Osteoblast (primary cell): ENCODE measurements around the gene OSBP2. TPM values are rescaled to one million over a fixed set of nuclear protein-coding genes. Genes with fewer than 3 reads are reported as not detected.

Source experiments
- DNase-seq: peaks from one replicate; pipeline ENCODE4 v3.0.0; 2011; ENCODE audit warnings: low spot score, mixed read lengths; ENCODE audit not compliant: insufficient read length; ENCODE audit errors: missing footprints
- H2AFZ ChIP-seq: 2 replicates; pipeline ENCODE4 v1.6.0; 2011; ENCODE audit warnings: mild to moderate bottlenecking, low read length
- H3K27ac ChIP-seq: 2 replicates; pipeline ENCODE4 v1.5.1; 2011; ENCODE audit warnings: mild to moderate bottlenecking, low read depth, low read length, moderate library complexity
- H3K27me3 ChIP-seq: 2 replicates; pipeline ENCODE4 v1.6.0; 2012; ENCODE audit warnings: mild to moderate bottlenecking, control low read depth, inconsistent platforms, low read length, moderate library complexity; ENCODE audit not compliant: insufficient read depth
- H3K36me3 ChIP-seq: 2 replicates; pipeline ENCODE4 v1.5.1; 2011; ENCODE audit warnings: mild to moderate bottlenecking, low read length, control low read depth, moderate library complexity; ENCODE audit not compliant: insufficient read depth
- H3K4me1 ChIP-seq: 2 replicates; pipeline ENCODE4 v1.5.1; 2011; ENCODE audit warnings: mild to moderate bottlenecking, low read length, control low read depth, moderate library complexity; ENCODE audit not compliant: insufficient read depth
- H3K4me2 ChIP-seq: 2 replicates; pipeline ENCODE4 v1.6.0; 2011; ENCODE audit warnings: mild to moderate bottlenecking, low read length; ENCODE audit not compliant: insufficient read depth
- H3K4me3 ChIP-seq: fragments of 200-600 bp; sonication (generic); 3 replicates; pipeline ENCODE4 v1.5.1; 2012; ENCODE audit warnings: mild to moderate bottlenecking, low read length, inconsistent platforms; ENCODE audit not compliant: insufficient read depth
- H3K79me2 ChIP-seq: 2 replicates; pipeline ENCODE4 v1.6.0; 2012; ENCODE audit warnings: mild to moderate bottlenecking, low read length, control low read depth, inconsistent platforms; ENCODE audit not compliant: insufficient read depth
- H3K9me3 ChIP-seq: 2 replicates; pipeline ENCODE4 v1.5.1; 2011; ENCODE audit warnings: low read depth, low read length, control low read depth
- H4K20me1 ChIP-seq: 2 replicates; pipeline ENCODE4 v1.6.0; 2012; ENCODE audit warnings: mild to moderate bottlenecking, low read length, control low read depth; ENCODE audit not compliant: insufficient read depth
- CTCF ChIP-seq: IDR thresholded peaks from 2 replicates; pipeline ENCODE4 v1.5.1; 2011; ENCODE audit warnings: mild to moderate bottlenecking, low read depth, low read length, moderate library complexity; ENCODE audit errors: extremely low read depth
- total RNA-seq: library from RNA; depleted of rRNA; stranded (reverse); fragments of >200 nt; gene quantifications from 2 replicates; pipeline ENCODE4 v1.2.3, GENCODE V29; 2012

Gene OSBP2
- total RNA-seq, 1 donor: 4.3 TPM

- peak overlapping the region; percentile 64 for H3K27ac ChIP-seq
- DNase-seq: peak; percentile 94
- H3K36me3 ChIP-seq: peaks cover 3% of the 10 kb centered on the region
- H3K4me1 ChIP-seq: peaks cover 12% of the 10 kb centered on the region
- H4K20me1 ChIP-seq: no peaks in the 10 kb centered on the region
- peak overlapping the region; percentile 30 for H3K4me2 ChIP-seq
- peak; percentile 17 for TF ChIP-seq CTCF
- peak overlapping the region; percentile 38 for H2AFZ ChIP-seq
- no peaks in the 10 kb centered on the region for H3K27me3 ChIP-seq
- no peaks in the 10 kb centered on the region for H3K9me3 ChIP-seq
- peaks cover 27% of the 10 kb centered on the region for H3K79me2 ChIP-seq
- no peak overlapping the region for H3K4me3 ChIP-seq
These were observed 45.2 kb upstream of the OSBP2 start for GRCh38 chr22:30649430-30650007.

GRCh38 chr22:30650508-30651116, 44.1 kb upstream of the OSBP2 start:
- no peak for TF ChIP-seq CTCF
- no peak overlapping the region for H2AFZ ChIP-seq
- no peak for DNase-seq
- H3K9me3 ChIP-seq: no peaks in the 10 kb centered on the region
- no peak overlapping the region for H3K4me3 ChIP-seq
- peaks cover 3% of the 10 kb centered on the region for H3K36me3 ChIP-seq
- no peak overlapping the region for H3K4me2 ChIP-seq
- peaks cover 18% of the 10 kb centered on the region for H3K79me2 ChIP-seq
- H3K27ac ChIP-seq: no peak overlapping the region
- peaks cover 11% of the 10 kb centered on the region for H3K4me1 ChIP-seq
- no peaks in the 10 kb centered on the region for H4K20me1 ChIP-seq
- no peaks in the 10 kb centered on the region for H3K27me3 ChIP-seq

- Histone ChIP-seq H3K79me2 (no peaks in the 10 kb centered on the region), H3K4me2 (no peak overlapping the region), H4K20me1 (no peaks in the 10 kb centered on the region), H3K4me3 (no peak overlapping the region), H3K4me1 (peaks cover 11% of the 10 kb centered on the region), H2AFZ (no peak overlapping the region), H3K27ac (no peak overlapping the region), H3K9me3 (no peaks in the 10 kb centered on the region), H3K36me3 (no peaks in the 10 kb centered on the region), H3K27me3 (no peaks in the 10 kb centered on the region)
- no peak for DNase-seq
- TF ChIP-seq CTCF: no peak
These were observed 41.8 kb upstream of the OSBP2 start for GRCh38 chr22:30652852-30653251.

- H3K4me2 ChIP-seq: no peak overlapping the region
- no peak for DNase-seq
- no peak overlapping the region for H2AFZ ChIP-seq
- no peaks in the 10 kb centered on the region for H3K9me3 ChIP-seq
- H3K27me3 ChIP-seq: no peaks in the 10 kb centered on the region
- no peaks in the 10 kb centered on the region for H3K36me3 ChIP-seq
- H3K79me2 ChIP-seq: no peaks in the 10 kb centered on the region
- H3K4me1 ChIP-seq: peaks cover 5% of the 10 kb centered on the region
- no peak overlapping the region for H3K4me3 ChIP-seq
- H4K20me1 ChIP-seq: no peaks in the 10 kb centered on the region
- no peak for TF ChIP-seq CTCF
- H3K27ac ChIP-seq: no peak overlapping the region
These were observed 40.3 kb upstream of the OSBP2 start for GRCh38 chr22:30654361-30654760.
